ENCODE data around the gene PERM1. TPM values are rescaled to one million over a fixed set of nuclear protein-coding genes. Genes with fewer than 3 reads are reported as not detected.

Gene PERM1
- total RNA-seq, 1 experiment from 2014 or later, result not detected

- peaks cover 43% of the 10 kb centered on the region for H3K27me3 Mint-ChIP-seq (ENCODE audit: low read depth)
- ATAC-seq, result no peak
- DNase-seq (ENCODE audit: low spot score), result no peak
- H3K36me3 Mint-ChIP-seq, result no peaks in the 10 kb centered on the region
- H3K27ac Mint-ChIP-seq, result no peak overlapping the region
- H3K9me3 Mint-ChIP-seq, result no peaks in the 10 kb centered on the region; the same call in 1 of the 2 replicates
- peaks cover 4% of the 10 kb centered on the region for H3K4me1 Mint-ChIP-seq
- POLR2A ChIA-PET, result no interaction called here
- CTCF ChIA-PET, result interaction anchor here (0.9 to 2.9 kb wide), 11 partner anchors 10 to 102 kb away, joined by 3 to 15 read pairs (median 4); partner anchors contain the start of gene NOC2L
- H3K4me3 Mint-ChIP-seq, result no peak overlapping the region
- TF ChIP-seq AR (CRISPR knock-in tag; IDR thresholded peaks at IDR 0.05), result no peak
- no peak for TF ChIP-seq GRHL2 (CRISPR knock-in tag; IDR thresholded peaks at IDR 0.05; ENCODE audit: insufficient replicate concordance, severe bottlenecking)
- no peak for TF ChIP-seq RORB (CRISPR knock-in tag; IDR thresholded peaks at IDR 0.05)
- no peak for TF ChIP-seq ZNF416 (CRISPR knock-in tag; IDR thresholded peaks at IDR 0.05)
- no peak for TF ChIP-seq SMAD3 (CRISPR knock-in tag; IDR thresholded peaks at IDR 0.05; ENCODE audit: borderline replicate concordance)
- TF ChIP-seq MYBL2 (CRISPR knock-in tag; IDR thresholded peaks at IDR 0.05), result no peak
- TF ChIP-seq SMAD4 (CRISPR knock-in tag; IDR thresholded peaks at IDR 0.05), result no peak
Observed at GRCh38 chr1:970973-971730, 10.7 kb downstream of the PERM1 start.

GRCh38 chr1:970242-970972 lies 11.5 kb downstream of the PERM1 start:
- POLR2A ChIA-PET, result no interaction called here
- ATAC-seq (peak; percentile 61), DNase-seq (ENCODE audit: low spot score) (peak; percentile 63)
- Mint-ChIP-seq H3K27ac (no peak overlapping the region), H3K4me1 (no peaks in the 10 kb centered on the region), H3K36me3 (no peaks in the 10 kb centered on the region), H3K4me3 (peak overlapping the region; percentile 41; the same call in 1 of the 2 replicates), H3K27me3 (ENCODE audit: low read depth) (peaks cover 43% of the 10 kb centered on the region), H3K9me3 (no peaks in the 10 kb centered on the region; the same call in 1 of the 2 replicates)
- CTCF ChIA-PET, result interaction anchor here (0.9 to 2.9 kb wide), 12 partner anchors 9 to 101 kb away, joined by 3 to 15 read pairs (median 4); partner anchors contain the start of gene NOC2L
- TF ChIP-seq JUN (CRISPR knock-in tag; IDR thresholded peaks at IDR 0.05) (no peak), E2F1 (CRISPR knock-in tag; IDR thresholded peaks at IDR 0.05) (no peak), ZNF532 (CRISPR knock-in tag; IDR thresholded peaks at IDR 0.05; ENCODE audit: borderline replicate concordance) (no peak), STAT6 (CRISPR knock-in tag; conservative IDR thresholded peaks at IDR 0.05; ENCODE audit: low read depth) (no peak), FOXK1 (CRISPR knock-in tag; IDR thresholded peaks at IDR 0.05) (no peak), RORB (CRISPR knock-in tag; IDR thresholded peaks at IDR 0.05) (no peak), CTCF (IDR thresholded peaks at IDR 0.05) (no peak), ZNF317 (CRISPR knock-in tag; IDR thresholded peaks at IDR 0.05; ENCODE audit: borderline replicate concordance, low read depth) (no peak), USF1 (CRISPR knock-in tag; IDR thresholded peaks at IDR 0.05) (0 out of 2 replicates have a peak, but pooled peaks have one; percentile 17), TEAD4 (CRISPR knock-in tag; IDR thresholded peaks at IDR 0.05) (no peak), ZNF263 (CRISPR knock-in tag; IDR thresholded peaks at IDR 0.05; ENCODE audit: low read depth) (no peak), ZBTB21 (CRISPR knock-in tag; IDR thresholded peaks at IDR 0.05; ENCODE audit: borderline replicate concordance) (no peak), ATF1 (CRISPR knock-in tag; IDR thresholded peaks at IDR 0.05) (no peak)

Measured in WTC11 (cell line).